IPS DF 4.7 (cell line): ENCODE measurements around the gene HELLS.
A peak's percentile ranks its signal among the peaks of the same experiment; 100 is the strongest.
"Not testable (repeated sequence)": the region's sequence is repeated elsewhere in the genome, so short reads cannot be mapped to it uniquely, and the experiment has no call there.

Source experiments
- DNase-seq: peaks from one replicate; pipeline ENCODE4 v3.0.0-alpha.2; 2013; ENCODE audit warnings: low spot score; ENCODE audit errors: extremely low read depth

The HELLS gene

DNA sequence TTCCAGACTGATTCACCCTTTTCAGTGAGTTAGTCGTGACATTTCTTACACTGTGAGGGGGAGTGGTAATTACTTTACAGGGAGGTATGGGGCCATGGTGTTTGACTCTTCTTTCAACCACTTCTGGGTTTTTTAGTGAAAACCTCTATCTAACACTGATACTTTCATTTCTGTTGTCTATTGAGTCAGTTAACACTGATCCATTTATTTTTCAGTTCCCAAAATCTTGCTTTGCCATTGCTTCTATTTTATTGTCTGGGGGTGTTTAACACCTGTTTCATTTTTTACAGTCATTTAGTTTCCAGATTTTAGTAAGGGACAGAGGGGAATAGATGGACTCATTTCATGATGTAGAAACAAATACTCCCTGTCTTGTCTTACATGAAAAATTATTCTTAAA, 61.5 kb downstream of the HELLS start:
- DNase-seq, result no peak

DNA sequence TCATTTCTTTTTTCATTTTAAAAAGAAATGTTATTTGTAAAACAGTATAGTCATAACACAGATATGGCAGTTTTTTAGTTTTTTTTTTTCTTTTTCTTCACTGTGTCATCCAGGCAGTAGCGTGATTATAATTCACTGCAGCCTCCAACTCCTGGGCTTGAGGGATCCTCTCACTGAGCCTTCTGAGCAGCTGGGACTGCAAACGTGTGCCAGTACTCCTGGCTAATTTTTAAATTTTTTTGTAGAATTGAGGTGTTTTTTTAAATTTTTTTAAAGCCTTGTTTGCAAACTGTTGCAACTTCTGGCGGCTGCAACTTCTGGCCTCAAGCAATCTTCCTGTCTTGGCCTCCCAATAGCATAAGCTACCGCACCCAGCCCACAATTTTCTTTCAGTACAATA, 63.0 kb downstream of the HELLS start:
- no peak for DNase-seq

DNA sequence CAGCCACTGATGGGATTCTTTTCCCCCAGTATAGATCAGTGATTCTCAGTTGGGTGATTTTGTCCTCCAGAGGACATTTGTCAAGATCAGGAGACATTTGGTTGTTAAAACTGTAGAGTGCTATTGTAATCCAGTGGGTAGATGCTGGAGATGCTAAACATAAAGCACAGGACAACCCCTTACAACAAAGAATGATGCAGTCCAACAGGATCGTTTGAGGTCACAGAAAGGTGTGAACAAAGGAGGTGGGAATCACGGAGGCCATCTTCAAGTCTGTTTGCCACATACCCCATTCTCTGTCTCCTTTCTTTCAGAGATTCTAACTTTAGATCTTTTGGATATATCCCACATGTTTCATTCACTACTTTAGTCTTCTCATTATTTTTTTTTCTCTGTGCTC, 69.0 kb downstream of the HELLS start:
- DNase-seq, result no peak

DNA sequence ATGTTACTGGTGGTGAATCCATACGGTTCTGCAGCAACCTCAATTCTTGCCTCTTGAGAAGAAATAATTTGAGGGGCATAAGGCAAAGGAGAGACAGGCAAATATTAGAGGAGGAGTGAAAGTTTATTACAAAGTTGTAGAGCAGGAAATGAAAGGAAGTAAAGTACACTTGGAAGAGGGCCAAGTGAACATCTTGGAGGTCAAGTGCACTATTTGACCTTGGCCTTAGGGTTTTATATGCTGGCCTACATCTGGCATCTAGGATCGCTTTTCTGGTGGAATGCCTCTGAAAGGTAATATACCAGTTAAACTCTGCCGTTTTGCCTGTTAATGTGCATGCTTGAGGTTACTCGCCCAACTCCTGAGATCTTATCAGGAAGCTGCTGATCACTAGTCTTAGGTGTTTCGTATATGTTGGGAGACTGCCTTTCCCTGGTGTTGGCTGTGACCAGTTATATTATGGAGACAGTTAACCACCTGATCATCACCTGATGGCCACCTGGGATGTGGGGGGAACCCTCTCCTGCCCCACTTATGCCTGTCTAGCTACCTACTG, 71.9 kb downstream of the HELLS start:
- no peak for DNase-seq

DNA sequence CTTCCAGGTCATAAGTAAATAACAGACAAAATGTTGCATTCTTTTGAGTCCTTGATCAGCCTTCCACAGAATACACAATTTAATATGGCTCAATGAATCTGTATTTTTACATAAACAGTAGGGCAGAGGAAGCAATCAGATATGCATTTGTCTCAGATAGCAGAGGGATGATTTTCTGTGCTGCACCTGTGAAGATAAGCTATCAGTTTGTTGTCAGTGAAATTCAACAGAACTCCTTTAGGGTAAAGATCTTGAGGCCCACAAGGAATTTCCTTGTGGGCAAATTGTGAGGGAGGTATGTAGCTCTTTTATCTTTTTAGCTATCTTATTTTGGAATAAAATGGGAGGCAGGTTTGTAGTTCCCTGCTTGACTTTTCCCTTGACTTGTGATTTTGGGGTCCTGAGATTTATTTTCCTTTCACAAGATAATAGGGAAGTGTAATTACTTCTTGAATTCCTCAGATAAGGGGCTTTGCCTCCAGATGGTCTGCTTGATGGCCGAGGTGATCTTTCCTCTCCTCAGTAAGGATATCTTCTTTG, 77.1 kb downstream of the HELLS start:
- no peak for DNase-seq

DNA sequence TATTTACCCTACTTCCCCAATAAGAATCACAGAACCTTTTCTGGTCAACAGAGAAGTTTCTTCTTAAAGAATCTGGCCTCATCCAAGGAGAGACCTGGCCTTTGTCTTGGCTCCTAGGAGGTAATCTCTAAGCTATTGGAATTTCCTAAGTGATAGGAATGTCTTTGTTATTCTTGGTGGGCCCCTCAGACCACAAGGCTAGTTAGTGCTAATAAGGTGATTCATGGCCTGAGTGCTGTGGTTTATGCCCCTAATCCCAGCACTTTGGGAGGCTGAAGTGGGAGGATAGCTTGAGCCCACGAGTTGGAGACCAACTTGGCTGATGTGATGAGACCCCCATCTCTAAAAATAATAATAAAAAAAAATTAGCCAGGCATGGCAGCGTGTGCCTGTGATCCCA, 78.0 kb downstream of the HELLS start:
- peak; percentile 60 for DNase-seq

DNA sequence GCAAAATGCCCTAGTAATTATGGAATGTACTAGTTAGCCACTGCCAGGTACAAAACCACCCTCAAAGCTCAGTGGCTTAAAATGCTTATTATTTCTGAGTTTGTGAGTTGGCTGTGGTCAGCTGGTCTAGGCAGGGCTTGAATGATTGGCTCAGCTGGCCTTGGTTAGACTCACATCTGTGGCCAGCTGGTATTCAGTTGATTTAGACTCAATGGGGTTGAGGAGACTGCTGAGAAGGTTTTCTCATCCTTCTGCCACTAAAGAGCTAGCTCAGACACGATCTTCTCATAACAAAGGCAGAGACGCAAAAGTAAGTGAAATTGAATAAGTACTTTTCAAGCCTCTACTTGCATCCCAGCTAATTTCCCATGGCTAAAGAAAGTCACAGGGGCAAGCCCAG, 80.9 kb downstream of the HELLS start:
- DNase-seq, result no peak

DNA sequence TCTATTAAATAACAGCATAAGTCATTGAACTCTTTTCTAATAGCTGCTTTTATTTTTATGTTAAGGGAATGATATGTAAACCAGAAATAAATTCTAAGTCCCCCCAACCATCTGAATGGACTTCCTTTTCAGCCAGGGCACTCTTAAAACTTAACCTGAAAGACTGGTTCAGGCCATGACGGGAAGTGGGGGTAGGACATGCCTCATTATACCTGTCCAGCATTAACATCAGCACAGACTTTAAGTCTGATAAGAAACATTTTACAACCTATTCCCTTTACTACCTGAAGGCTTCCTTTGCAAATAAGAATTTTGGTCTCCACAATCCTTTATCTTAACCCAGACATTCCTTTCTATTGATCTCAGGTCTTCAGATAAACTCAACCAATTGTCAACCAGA, 81.9 kb downstream of the HELLS start:
- no peak for DNase-seq

DNA sequence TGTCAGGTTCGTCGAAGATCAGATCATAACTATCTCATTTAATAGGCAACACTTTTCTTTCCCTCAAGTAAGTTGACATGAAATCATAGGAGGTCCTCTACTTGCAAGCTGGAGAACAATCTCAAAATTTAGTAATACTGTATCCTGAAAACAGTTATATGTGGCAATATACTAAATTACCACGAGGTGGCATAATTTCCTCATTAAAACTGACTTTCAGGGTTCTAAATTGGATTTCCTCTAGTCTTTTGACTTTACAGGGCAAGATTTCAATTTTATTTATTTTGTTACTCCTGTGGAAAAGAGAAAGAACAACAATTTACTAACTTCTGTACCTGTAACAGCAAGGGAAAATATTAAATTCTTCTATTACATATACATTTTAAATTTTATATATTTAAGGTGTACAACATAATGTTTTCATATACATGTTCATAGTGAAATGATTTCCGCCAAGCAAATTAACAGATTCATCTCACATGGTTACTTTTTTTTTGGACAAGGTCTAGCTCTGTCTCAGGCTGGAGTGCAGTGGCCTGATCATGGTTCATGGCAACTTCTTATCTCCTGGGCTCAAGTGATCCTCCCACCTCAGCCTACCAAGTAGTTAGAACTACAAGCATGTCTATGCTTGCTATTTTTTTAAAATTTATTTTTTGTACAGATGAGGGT, 84.6 kb downstream of the HELLS start:
- peak; percentile 33 for DNase-seq

DNA sequence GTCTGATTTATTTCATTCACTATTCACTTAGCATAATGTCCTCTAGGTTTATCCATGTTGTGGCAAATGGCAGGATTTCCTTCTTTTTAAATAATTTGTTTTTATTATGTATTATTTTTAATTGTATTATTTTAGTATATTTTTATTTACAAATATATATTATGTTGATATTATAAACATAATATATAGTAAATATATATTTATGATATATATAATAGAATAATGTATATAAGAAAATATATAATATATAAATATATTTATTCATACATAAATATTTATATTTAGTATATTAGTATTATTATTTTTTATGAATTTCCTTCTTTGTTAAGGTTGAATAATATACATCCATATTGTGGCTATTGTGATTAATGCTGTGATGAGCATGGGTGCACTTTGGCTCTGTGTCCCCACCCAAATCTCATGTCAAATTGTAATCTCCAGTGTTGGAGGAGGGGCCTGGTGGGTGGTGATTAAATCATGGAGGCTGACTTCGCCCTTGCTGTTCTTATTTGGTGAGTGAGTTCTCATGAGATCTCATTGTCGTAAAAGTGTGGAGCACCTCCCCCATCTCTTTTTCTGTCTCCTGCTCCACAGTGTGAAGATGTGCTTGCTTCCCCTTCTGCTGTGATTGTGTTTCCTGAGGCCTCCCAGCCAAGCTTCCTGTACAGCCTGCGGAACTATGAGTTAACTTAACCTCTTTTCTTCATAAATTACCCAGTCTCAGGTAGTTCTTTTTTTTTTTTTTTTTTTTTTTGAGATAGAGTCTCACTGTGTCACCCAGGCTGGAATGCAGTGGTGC, 85.7 kb downstream of the HELLS start:
- DNase-seq, result no peak

DNA sequence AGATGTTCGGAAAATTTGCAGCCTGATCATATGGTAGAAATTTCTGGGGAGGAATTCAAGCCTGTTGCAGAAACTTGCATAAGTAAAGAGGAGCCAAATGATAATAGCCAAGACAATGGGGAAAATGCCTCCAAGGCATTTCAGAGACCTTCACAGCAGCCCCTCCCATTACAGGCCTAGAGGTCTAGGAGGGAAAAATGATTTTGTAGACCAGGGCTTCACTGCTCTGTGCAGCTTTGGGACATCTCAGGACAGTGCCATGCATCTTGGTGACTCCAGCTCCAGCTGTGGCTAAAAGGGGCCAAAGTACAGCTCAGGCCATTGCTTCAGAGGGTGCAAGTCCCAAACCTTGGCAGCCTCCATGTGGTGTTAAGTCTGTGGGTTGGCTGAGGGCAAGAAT, 87.4 kb downstream of the HELLS start:
- no peak for DNase-seq

DNA sequence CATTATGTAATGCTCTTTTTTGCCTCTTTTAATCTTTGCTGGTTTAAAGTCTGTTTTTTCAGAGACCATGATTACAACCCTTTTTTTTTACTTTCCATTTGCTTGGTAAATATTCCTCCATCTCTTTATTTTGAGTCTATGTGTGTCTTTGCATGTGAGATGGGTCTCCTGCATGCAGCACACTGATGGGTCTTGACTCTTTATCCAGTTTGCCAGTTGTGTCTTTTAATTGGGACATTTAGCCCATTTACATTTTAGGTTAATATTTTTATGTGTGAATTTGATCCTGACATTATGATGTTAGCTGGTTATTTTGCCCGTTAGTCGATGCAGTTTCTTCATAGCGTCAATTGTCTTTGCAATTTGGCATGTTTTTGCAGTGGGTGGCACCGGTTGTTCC, 92.5 kb downstream of the HELLS start:
- DNase-seq, result not testable (repeated sequence)

DNA sequence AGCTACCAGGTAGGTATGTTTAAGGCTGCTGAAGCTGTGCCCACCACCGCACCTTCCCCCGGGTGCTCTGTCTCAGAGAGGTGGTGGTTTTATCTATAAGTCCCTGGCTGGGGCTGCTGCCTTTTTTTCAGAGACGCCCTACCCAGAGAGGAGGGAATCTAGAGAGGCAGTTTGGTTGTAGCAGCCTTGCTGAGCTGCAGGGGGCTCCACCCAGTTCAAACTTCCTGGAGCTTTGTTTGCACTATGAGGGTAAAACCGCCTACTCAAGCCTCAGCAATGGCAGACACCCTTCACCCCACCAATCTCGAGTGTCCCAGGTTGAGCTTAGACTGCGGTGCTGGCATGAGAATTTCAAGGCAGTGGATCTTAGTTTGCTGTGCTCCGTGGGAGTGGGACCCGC, 94.3 kb downstream of the HELLS start:
- DNase-seq, result no peak

DNA sequence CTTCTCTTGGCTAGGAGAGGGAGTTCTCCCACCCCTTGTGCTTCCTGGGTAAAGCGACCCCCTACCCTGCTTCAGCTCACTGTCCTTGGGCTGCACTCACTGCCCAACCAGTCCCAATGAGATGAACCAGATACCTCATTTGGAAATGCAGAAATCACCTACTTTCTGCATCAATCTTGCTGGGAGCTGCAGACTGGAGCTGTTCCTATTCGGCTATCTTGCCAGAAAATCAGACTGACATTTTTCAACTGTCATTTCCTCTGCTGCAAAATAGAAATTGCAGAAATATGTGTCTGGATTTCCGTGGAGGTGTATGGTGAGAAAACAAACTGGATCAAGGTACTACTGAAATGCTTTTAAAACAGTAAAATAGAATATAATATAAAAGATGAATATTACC, 95.0 kb downstream of the HELLS start:
- no peak for DNase-seq

DNA sequence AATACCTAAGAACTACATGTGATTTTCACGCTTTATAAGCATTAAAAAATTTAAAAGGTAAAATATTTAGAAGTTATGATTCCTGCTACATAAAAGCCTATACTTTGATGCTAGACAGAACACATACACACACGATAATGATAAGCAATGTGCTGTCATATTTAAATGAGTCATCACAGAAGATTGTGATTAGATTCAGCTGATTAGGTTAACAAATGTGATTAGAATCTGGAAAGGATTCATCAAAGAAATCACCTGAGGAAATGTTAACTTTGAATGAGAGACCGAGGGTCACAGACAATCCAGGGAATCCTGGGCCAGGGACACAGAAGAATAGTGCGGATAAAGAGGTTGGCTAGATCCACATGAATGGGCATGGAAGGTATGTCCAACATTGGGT, 95.9 kb downstream of the HELLS start:
- DNase-seq, result no peak

DNA sequence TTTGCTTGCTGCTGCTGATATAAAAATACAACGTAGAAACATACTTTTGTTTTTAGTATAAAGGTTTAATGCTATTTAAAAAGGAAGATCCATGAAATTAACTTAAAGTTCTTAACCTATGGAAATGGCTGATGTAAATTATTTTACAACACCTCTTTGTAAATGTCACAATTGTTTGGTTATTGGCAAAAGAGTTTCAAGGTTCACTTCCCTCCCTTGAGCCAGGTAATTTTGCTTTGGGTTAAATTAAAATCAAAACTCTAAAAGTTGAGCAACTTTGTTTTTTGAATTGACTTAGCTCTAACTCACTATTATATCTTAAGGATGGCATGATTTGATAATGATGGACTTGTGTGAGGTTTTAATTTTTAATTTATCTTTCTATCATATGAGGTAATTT, 98.8 kb downstream of the HELLS start:
- no peak for DNase-seq

DNA sequence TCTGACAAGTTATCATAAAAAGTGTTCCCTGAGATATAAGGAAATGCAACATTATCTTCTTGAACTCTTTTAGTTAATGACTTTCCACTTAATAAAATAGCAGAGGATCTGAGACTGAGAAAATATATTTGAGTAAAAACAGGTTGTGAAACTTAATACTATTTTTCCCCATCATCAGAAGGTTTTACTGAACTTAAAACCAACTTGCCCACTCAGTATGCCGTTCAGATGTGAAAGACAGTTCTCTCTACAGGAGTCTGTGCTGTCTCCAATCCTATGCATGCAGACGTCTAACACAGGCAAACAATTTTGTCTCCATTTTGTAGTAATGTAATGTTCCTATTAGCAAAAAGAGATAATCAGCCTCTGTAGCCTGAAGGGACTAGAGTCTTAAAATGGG, 99.7 kb downstream of the HELLS start:
- DNase-seq, result no peak
